Heart left ventricle (tissue), 16 donors: ENCODE measurements around the gene EBP. TPM values are rescaled to one million over a fixed set of nuclear protein-coding genes. Genes with fewer than 3 reads are reported as not detected.

ENCODE experiments used
- ATAC-seq, 4 donors: fragments of 200-7000 bp; cut with Tn5 transposase; one replicate each; pipeline ENCODE4 v1.9.1; 2020 to 2022; ENCODE audit warnings: moderate library complexity in 4 of 4, mild to moderate bottlenecking in 3 of 4, moderate number of reproducible peaks in 1 of 4
- DNase-seq, 5 donors: peaks; one replicate each; pipeline ENCODE4 v3.0.0-alpha.2; 2020
- H3K27ac ChIP-seq, 12 donors: fragments of 200-600 bp; sonication (generic) in 4 of 12; one replicate each; pipeline versions ENCODE4 v1.5.0 to v1.8.0; 2016 to 2022; ENCODE audit warnings: mild to moderate bottlenecking in 2 of 12
- H3K27me3 ChIP-seq, 9 donors: fragments of 200-600 bp; sonication (generic) in 2 of 9; one replicate each; pipeline versions ENCODE4 v1.5.1 to v1.8.0; 2016 to 2022; ENCODE audit warnings: mild to moderate bottlenecking in 3 of 9
- H3K36me3 ChIP-seq, 9 donors: fragments of 200-600 bp; sonication (generic) in 2 of 9; one replicate each; pipeline versions ENCODE4 v1.5.0 to v1.8.0; 2018 to 2022; ENCODE audit warnings: mild to moderate bottlenecking in 2 of 9
- H3K4me1 ChIP-seq, 12 donors: fragments of 200-600 bp; sonication (generic) in 4 of 12; one replicate each; pipeline versions ENCODE4 v1.5.0 to v1.8.0; 2016 to 2022; ENCODE audit warnings: mild to moderate bottlenecking in 3 of 12
- H3K4me3 ChIP-seq, 12 donors: fragments of 200-600 bp; sonication (generic) in 4 of 12; one replicate each; pipeline versions ENCODE4 v1.5.0 to v1.8.0; 2017 to 2022; ENCODE audit warnings: mild to moderate bottlenecking in 9 of 12, moderate library complexity in 4 of 12
- H3K9me3 ChIP-seq, 12 donors: fragments of 200-600 bp; sonication (generic) in 4 of 12; one replicate each; pipeline versions ENCODE4 v1.5.0 to v1.8.0; 2016 to 2022; ENCODE audit warnings: mild to moderate bottlenecking in 1 of 12
- POLR2A ChIP-seq, 2 donors: fragments of 450-650 bp; IDR thresholded peaks; one replicate each; pipeline ENCODE4 v1.6.1; 2017; ENCODE audit warnings: antibody characterized with exemption in 2 of 2, mild to moderate bottlenecking in 2 of 2, moderate library complexity in 2 of 2
- WGBS, 4 donors: extraction: QIAGEN DNeasy Blood & Tissue Kit in 2 of 4; methylation state at CpG; one replicate each; pipeline versions ENCODE4 v1.1.5 to v1.1.7; 2013 to 2018; 5-methylcytosine and 5-hydroxymethylcytosine counted together
- intact Hi-C, 10 donors: fragments of 100-400 bp; cut with DNase I; formaldehyde crosslinking; loops; one replicate each; pipeline versions ENCODE4 v1.11.1 to v1.14.2; 2022
- polyA plus RNA-seq, 2 donors: library from polyadenylated mRNA; stranded (reverse); fragments of 200-250 nt; gene quantifications; one replicate each; pipeline ENCODE4 v1.2.3, GENCODE V29; 2013
- total RNA-seq, 9 donors: library from RNA; depleted of rRNA in 2 of 9; stranded (reverse); fragments of >200 nt in 2 of 9; fragmentation: NEBNext Ultra II Directional in 3 of 9; extraction: Animal tissue kit (Norgen Biotek cat#: 25700) in 3 of 9; gene quantifications; one replicate each; pipeline versions ENCODE4 v1.1.0 to v1.2.4, GENCODE V29; 2016 to 2023
- TF ChIP-seq, protein P1 (sequence below), 12 donors: fragments of 200-600 bp; sonication (generic) in 4 of 12; IDR thresholded peaks; one replicate each; pipeline versions ENCODE4 v1.5.0 to v1.8.0; 2018 to 2022; ENCODE audit warnings: antibody characterized with exemption in 12 of 12, mild to moderate bottlenecking in 5 of 12
- donor health status: ischemic (EF 13 %, LVEDD 7.1; RV severe dilation, severe dysfunction).
- donor health status: healthy with polysubstance abuse.
- donor health status: DM: no; HTN: yes; CAD: no.
- donor health status: DM: no; HTN: no; CAD: no.
- donor health status: ischemic (EF 25% LVEDD 6.9; RV normal size, moderate dysfunction).
- donor health status: ischemic (EF 25% LVEDD 5.7; RV mildly dilated, moderate dysfunction).
- donor health status: healthy.
- donor health status: DM: yes; HTN: yes; CAD: no.
- donor health status: ischemic (EF 35%, LVEDD 5.7; RV mildly dilated, moderate dysfunction).
- donor health status: nonischemic (EF 11% LVEDD 7.7; RV severe dilation, severe dysfunction).
- donor health status: DM: yes; HTN: yes; CAD: no.
- donor health status: PGD.
- donor health status: ischemic (EF 29% LVEDD 5.4; RV normal size, mild dysfunction).
- donor health status: nonischemic (EF 23%, LVEDD 6.1; RV moderate dilation, normal function).

EBP gene
- total and polyA plus RNA-seq, 11 donors = 37.1 to 118 (median 57.5) TPM

DNA sequence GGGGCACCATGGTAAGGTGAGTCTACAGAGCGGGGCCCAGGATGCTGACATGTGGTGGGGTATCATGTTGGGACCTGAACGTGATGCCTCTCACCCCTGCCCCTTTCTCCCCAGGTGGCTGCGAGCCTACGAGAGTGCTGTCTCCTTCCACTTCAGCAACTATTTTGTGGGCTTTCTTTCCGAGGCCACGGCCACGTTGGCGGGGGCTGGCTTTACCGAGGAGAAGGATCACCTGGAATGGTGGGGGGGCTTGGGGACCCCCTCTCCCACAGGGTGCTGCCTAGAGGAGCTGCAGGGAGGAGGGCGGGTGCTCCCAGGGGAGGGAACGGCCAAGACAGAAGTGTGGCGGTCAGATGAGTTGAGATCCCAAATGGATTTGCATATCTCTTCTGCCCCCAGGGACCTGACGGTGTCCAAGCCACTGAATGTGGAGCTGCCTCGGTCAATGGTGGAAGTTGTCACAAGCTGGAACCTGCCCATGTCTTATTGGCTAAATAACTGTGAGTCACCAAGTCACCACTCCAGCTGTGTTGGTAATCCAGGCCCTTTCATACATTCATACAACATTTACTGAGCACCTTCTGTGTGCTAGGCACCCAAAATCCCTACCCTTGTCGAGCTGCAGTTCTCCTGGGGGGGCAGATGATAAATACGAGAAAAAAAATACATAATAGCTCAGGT lies 7.3 kb upstream of the EBP start:
- Histone ChIP-seq H3K4me3 (no peak overlapping the region), H3K9me3 (no peaks in the 10 kb centered on the region), H3K4me1 (peaks cover 0 to 6% (median 2%) of the 10 kb centered on the region in 12 donors), H3K27me3 (no peaks in the 10 kb centered on the region), H3K27ac (peak overlapping the region in 1 of 12 donors; percentile 10), H3K36me3 (peaks cover 0 to 4% (median 0%) of the 10 kb centered on the region in 9 donors)
- 83 to 93% (median 88%) methylated on average over 13 to 16 of the region's 16 CpGs for WGBS, 4 donors
- no peak for DNase-seq
- ATAC-seq = no peak
- TF ChIP-seq, protein P1, sequence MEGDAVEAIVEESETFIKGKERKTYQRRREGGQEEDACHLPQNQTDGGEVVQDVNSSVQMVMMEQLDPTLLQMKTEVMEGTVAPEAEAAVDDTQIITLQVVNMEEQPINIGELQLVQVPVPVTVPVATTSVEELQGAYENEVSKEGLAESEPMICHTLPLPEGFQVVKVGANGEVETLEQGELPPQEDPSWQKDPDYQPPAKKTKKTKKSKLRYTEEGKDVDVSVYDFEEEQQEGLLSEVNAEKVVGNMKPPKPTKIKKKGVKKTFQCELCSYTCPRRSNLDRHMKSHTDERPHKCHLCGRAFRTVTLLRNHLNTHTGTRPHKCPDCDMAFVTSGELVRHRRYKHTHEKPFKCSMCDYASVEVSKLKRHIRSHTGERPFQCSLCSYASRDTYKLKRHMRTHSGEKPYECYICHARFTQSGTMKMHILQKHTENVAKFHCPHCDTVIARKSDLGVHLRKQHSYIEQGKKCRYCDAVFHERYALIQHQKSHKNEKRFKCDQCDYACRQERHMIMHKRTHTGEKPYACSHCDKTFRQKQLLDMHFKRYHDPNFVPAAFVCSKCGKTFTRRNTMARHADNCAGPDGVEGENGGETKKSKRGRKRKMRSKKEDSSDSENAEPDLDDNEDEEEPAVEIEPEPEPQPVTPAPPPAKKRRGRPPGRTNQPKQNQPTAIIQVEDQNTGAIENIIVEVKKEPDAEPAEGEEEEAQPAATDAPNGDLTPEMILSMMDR (IDR thresholded peaks at IDR 0.05) = no peak
- no peak for TF ChIP-seq POLR2A (IDR thresholded peaks at IDR 0.05)
- intact Hi-C loops = loop anchor here in 1 of 10 donors (5.0 kb wide), 1 partner anchor 432 kb away; no protein-coding TSS in a partner anchor

DNA sequence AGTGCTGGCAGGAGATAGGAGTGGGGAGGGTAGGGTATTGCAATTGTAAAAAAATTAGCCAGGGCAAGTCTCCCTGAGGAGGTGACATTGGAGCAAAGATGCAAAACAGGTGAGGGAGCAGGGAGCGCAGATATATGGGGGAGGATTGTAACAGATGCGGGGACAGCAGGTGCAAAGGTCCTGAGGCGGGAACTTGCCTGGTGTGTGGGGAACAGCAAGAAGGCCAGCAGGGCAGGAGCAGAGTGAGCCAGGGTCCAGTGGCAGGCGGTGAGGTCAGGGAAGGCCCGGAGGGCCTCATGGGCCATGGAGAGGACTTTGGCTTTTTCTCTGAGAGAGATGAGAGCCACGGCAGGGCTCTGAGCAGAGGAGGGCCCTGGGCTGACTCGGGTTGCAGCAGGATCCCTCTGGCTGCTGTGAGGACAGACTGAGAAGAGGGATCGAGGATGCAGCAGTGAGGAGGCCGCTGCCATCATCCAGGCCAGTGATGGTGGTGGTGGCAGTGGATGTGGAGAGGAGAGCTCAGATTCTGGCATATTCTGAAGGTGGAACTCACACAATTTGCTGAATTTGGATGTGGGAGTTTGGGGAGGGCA lies 6.6 kb upstream of the EBP start:
- DNase-seq = no peak
- Histone ChIP-seq H3K27me3 (no peaks in the 10 kb centered on the region), H3K27ac (no peak overlapping the region), H3K4me1 (peaks cover 0 to under 1% (median 0%) of the 10 kb centered on the region in 12 donors), H3K4me3 (no peak overlapping the region), H3K36me3 (peaks cover 0 to 4% (median 0%) of the 10 kb centered on the region in 9 donors), H3K9me3 (no peaks in the 10 kb centered on the region)
- TF ChIP-seq, protein P1 (IDR thresholded peaks at IDR 0.05) = no peak
- no peak for TF ChIP-seq POLR2A (IDR thresholded peaks at IDR 0.05)
- ATAC-seq = no peak
- 90 to 98% (median 95%) methylated on average over 9 of the region's 9 CpGs for WGBS, 4 donors
- intact Hi-C loops = loop anchor here in 1 of 10 donors (5.0 kb wide), 1 partner anchor 433 kb away; no protein-coding TSS in a partner anchor

DNA sequence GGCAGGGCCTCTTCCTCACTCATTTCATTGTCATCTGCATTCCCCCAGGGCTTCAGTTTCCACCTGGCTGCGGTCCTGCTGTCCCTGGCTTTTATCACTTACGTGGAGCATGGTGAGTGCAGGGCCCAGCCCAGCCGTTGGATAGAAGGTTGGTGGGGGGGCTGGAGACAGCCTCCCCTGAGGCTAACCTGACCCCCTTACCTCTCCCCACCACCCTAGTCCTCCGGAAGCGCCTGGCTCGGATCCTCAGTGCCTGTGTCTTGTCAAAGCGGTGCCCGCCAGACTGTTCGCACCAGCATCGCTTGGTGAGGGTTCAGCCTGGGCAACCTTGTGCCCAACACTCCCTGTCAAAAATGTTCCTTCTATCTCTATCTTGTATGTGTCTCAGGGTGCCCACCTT lies 5.8 kb upstream of the EBP start:
- no peaks in the 10 kb centered on the region for H3K27me3 ChIP-seq
- ATAC-seq = peak in 3 of 4 donors; percentile 13 to 46 (median 14)
- peaks cover 0 to 4% (median 0%) of the 10 kb centered on the region in 9 donors for H3K36me3 ChIP-seq
- H3K4me1 ChIP-seq = no peaks in the 10 kb centered on the region
- no peak for DNase-seq
- H3K9me3 ChIP-seq = no peaks in the 10 kb centered on the region
- intact Hi-C loops = no loop called here
- TF ChIP-seq, protein P1 (IDR thresholded peaks at IDR 0.05) = no peak
- TF ChIP-seq POLR2A (IDR thresholded peaks at IDR 0.05) = no peak
- no peak overlapping the region for H3K4me3 ChIP-seq
- WGBS, 4 donors = 52 to 76% (median 55%) methylated on average over 9 to 10 of the region's 10 CpGs
- H3K27ac ChIP-seq = peak overlapping the region in 9 of 12 donors; percentile 11 to 76 (median 57)

DNA sequence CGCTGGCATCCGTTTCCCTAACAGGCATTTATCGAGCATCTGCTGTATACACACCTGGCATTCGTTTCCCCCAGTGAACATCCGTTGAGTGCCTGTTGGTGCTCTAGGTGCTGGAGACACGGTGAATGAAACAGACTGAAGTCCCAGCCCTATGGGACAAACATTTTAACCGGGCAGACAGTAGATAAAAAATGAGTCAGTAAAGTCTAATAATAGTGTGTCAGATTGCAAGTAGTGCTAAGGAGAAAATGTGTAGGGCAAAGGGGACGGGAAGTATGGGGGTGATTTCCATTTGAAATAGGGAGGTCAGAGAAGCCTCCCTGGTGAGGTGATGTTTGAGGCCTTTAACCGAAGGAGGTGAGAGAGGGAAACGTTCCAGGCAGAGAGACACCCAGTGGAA lies 5.3 kb upstream of the EBP start:
- H3K27me3 ChIP-seq = no peaks in the 10 kb centered on the region
- peaks cover 0 to 1% (median 0%) of the 10 kb centered on the region in 12 donors for H3K4me1 ChIP-seq
- ATAC-seq (peak; percentile 38 to 62 (median 56)), DNase-seq (no peak)
- WGBS, 4 donors = 55 to 62% (median 57%) methylated on average over 10 of the region's 10 CpGs
- H3K27ac ChIP-seq = peak overlapping the region in 9 of 12 donors; percentile 11 to 76 (median 57)
- H3K9me3 ChIP-seq = no peaks in the 10 kb centered on the region
- H3K4me3 ChIP-seq = no peak overlapping the region
- intact Hi-C loops = no loop called here
- H3K36me3 ChIP-seq = peaks cover 0 to 4% (median 0%) of the 10 kb centered on the region in 9 donors
- TF ChIP-seq POLR2A (IDR thresholded peaks at IDR 0.05) = no peak
- TF ChIP-seq, protein P1 (IDR thresholded peaks at IDR 0.05) = no peak
